NCI-H345 treated with DMSO at 0.1 percent for 48 hours (cell line): ENCODE results near the gene IRGM.
"Not testable (repeated sequence)": the region's sequence is repeated elsewhere in the genome, so short reads cannot be mapped to it uniquely, and the experiment has no call there.

Experiments
- DNase-seq: peaks from one replicate; lab custom pipeline; 2025; ENCODE audit not compliant: unreplicated experiment; lab: John Stamatoyannopoulos, UW

Gene IRGM

GRCh38 chr5:150846308-150846653 lies at the start of gene IRGM:
IRGM (plus strand) TSS chr5:150846521; CDS start chr5:150848124, 1,603 bp downstream.
- DNase-seq: not testable (repeated sequence)

GRCh38 chr5:150797384-150797783 lies 48.9 kb upstream of the IRGM start:
- DNase-seq: no peak

- peak; percentile 56 for DNase-seq
Measured at GRCh38 chr5:150801117-150801927, 45.0 kb upstream of the IRGM start.

GRCh38 chr5:150804388-150804787 lies 41.9 kb upstream of the IRGM start:
- no peak for DNase-seq

GRCh38 chr5:150809363-150809762 lies 37.0 kb upstream of the IRGM start:
- no peak for DNase-seq

- DNase-seq: no peak
Measured at GRCh38 chr5:150815010-150815409, 31.3 kb upstream of the IRGM start.

GRCh38 chr5:150816946-150817345 lies 29.4 kb upstream of the IRGM start:
- no peak for DNase-seq

- no peak for DNase-seq
Measured at GRCh38 chr5:150829744-150830143, 16.6 kb upstream of the IRGM start.

- DNase-seq: not testable (repeated sequence)
Measured at GRCh38 chr5:150831821-150832220, 14.5 kb upstream of the IRGM start.

- no peak for DNase-seq
Measured at GRCh38 chr5:150836064-150836463, 10.3 kb upstream of the IRGM start.

- DNase-seq: no peak
Measured at GRCh38 chr5:150836703-150837102, 9.6 kb upstream of the IRGM start.

GRCh38 chr5:150845185-150845859 lies 999 bp upstream of the IRGM start:
- not testable (repeated sequence) for DNase-seq

- peak; percentile 49 for DNase-seq
Measured at GRCh38 chr5:150846654-150847333, 473 bp downstream of the IRGM start.

- DNase-seq: no peak
Measured at GRCh38 chr5:150847334-150847695, 994 bp downstream of the IRGM start.

- DNase-seq: no peak
Measured at GRCh38 chr5:150848271-150848670, 1.9 kb downstream of the IRGM start.

- no peak for DNase-seq
Measured at GRCh38 chr5:150851039-150851438, 4.7 kb downstream of the IRGM start.

GRCh38 chr5:150853561-150853960 lies 7.2 kb downstream of the IRGM start:
- DNase-seq: no peak

GRCh38 chr5:150856700-150857099 lies 10.4 kb downstream of the IRGM start:
- DNase-seq: not testable (repeated sequence)

- DNase-seq: no peak
Measured at GRCh38 chr5:150860246-150860821, 14.0 kb downstream of the IRGM start.

GRCh38 chr5:150862070-150862469 lies 15.7 kb downstream of the IRGM start:
- DNase-seq: no peak

GRCh38 chr5:150879358-150879757 lies 33.0 kb downstream of the IRGM start:
- DNase-seq: no peak
